ENCODE results near the gene SLC34A3. TPM values are rescaled to one million over a fixed set of nuclear protein-coding genes. Genes with fewer than 3 reads are reported as not detected.

Gene SLC34A3
- total RNA-seq, 4 donors from 2014 or later = not detected

DNA sequence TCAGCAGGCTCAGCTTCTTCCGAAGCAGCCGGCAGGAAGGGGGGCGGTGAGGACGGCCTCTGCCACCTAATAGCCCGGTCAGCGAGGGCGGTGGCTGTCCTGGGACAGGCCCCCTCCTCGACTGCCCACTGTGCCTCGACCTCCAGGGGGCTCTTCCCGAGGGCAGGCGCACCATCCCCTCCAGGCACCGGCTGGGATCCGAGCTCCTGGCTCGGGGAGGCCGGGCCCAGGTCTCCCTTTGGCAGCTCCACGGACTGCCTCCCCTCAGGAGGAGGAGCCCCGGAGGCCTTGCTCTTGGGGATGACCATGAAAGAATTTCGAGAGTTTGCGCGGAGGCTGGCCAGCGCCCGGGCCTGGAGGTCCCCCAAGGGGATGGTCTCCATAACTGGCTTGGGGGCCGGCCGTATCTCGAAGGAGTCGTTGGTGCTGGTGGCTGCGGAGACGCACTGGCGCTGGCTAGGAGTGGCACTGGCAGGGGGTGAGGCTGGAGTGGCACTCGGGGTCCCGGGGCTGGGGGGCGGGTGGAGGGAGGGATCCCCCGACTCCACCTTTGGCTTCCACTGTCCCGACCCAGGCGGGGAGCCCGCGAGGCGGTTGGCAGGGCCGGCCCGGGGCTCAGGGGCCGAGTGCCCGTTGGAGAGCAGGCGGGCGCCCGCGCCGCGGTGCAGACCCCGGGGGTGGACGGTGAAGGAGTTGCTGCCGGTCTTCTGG, 31.1 kb upstream of the SLC34A3 start:
- no peaks in the 10 kb centered on the region for H3K36me3 ChIP-seq
- no peaks in the 10 kb centered on the region for H3K9me3 ChIP-seq
- peak overlapping the region; percentile 82 to 90 (median 88) for H3K27ac ChIP-seq
- in situ Hi-C loops (cut with MboI; ENCODE audit: low pct_ligation_motif_present in 1 of 4, low pct_unique_long_range_greater_than_20kb in 1 of 4, low sequenced_read_pairs in 3 of 4) = loop anchor here in 1 of 4 donors (25.0 kb wide), 1 partner anchor 87 kb away; the partner anchor contains the start of gene DPP7
- H3K27me3 ChIP-seq = no peaks in the 10 kb centered on the region
- H3K4me3 ChIP-seq = peak overlapping the region; percentile 19 to 74 (median 54)
- WGBS, 2 donors (ENCODE audit: low coverage in 1 of 2) = 13% methylated on average over 39 of the region's 51 CpGs; no CpG with 5 or more reads in 1 of the 2 donors
- intact Hi-C loops (cut with DNase I; ENCODE audit: low total_unique reads) = no loop called here
- H3K4me1 ChIP-seq = peaks cover 32 to 86% (median 74%) of the 10 kb centered on the region in 4 donors
- no peak for DNase-seq
- TF ChIP-seq POLR2A (IDR thresholded peaks at IDR 0.05) (no peak), EP300 (IDR thresholded peaks at IDR 0.05; ENCODE audit: low read depth) (no peak), POLR2AphosphoS5 (IDR thresholded peaks at IDR 0.05) (no peak)
- TF ChIP-seq, protein P1, sequence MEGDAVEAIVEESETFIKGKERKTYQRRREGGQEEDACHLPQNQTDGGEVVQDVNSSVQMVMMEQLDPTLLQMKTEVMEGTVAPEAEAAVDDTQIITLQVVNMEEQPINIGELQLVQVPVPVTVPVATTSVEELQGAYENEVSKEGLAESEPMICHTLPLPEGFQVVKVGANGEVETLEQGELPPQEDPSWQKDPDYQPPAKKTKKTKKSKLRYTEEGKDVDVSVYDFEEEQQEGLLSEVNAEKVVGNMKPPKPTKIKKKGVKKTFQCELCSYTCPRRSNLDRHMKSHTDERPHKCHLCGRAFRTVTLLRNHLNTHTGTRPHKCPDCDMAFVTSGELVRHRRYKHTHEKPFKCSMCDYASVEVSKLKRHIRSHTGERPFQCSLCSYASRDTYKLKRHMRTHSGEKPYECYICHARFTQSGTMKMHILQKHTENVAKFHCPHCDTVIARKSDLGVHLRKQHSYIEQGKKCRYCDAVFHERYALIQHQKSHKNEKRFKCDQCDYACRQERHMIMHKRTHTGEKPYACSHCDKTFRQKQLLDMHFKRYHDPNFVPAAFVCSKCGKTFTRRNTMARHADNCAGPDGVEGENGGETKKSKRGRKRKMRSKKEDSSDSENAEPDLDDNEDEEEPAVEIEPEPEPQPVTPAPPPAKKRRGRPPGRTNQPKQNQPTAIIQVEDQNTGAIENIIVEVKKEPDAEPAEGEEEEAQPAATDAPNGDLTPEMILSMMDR (IDR thresholded peaks at IDR 0.05) = no peak

DNA sequence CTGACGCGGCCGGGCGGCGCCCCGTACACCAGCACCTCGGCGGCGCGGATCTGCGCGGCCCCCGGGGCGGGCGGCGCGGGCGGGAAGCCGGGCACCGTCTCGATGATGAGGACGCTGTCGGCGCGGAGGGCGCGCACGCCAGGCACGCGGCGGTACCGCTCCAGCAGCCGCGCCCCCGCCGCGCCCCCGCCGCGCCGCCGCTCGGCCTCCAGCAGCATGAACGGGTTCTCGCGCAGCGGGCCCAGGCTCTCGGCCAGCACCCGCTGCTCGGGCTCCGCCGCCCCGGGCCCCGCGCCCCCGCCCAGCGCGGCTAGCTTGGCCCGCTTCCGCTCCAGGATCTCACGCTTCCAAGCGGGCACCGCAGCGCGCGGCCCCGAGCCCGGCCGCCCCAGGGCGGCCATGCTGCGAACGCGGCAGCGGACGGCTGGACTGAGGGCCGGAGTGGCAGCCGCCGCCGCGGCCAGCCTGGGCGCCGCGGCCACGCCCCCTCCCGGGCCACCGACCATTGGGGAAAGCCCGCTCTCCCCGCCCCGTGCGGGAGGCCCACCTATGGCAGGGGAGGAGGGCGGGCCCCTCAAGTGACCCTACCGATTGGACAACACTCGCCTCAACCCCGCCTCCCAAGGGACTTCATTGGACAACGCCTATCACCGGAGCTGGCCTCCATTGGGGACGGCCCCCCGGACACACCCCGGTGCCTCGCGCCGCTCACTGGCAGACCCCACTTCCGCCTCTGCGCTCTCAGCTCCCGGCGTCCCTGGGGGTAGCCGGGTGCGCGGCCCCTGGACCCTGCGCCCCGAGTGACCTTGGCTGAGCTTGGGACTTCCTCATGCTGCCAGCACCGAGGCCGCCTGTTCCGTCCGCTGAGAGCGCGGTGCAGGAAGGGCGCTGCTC, 30.1 kb upstream of the SLC34A3 start, which contains the start of gene TPRN:
TSS of gene TPRN (minus strand) at position 431 of the 894 bp plus-strand sequence. CDS start at position 401, 30 bp downstream.
- peak within 1 kb of the TSS; percentile 89 to 92 (median 90) for H3K27ac ChIP-seq
- intact Hi-C loops (cut with DNase I; ENCODE audit: low total_unique reads) (no loop called here), in situ Hi-C loops (cut with MboI; ENCODE audit: low pct_ligation_motif_present in 1 of 4, low pct_unique_long_range_greater_than_20kb in 1 of 4, low sequenced_read_pairs in 3 of 4) (loop anchor here in 1 of 4 donors (25.0 kb wide), 1 partner anchor 88 kb away; the partner anchor contains the start of gene DPP7)
- no peaks in the 10 kb centered on the region for H3K9me3 ChIP-seq
- WGBS, 2 donors (ENCODE audit: low coverage in 1 of 2) = 2% methylated on average over 18 of the region's 118 CpGs; no CpG with 5 or more reads in 1 of the 2 donors
- peaks cover 34 to 80% (median 71%) of the 10 kb centered on the region in 4 donors for H3K4me1 ChIP-seq
- peak; percentile 100 for DNase-seq
- peak within 1 kb of the TSS; percentile 55 to 74 (median 67) for H3K4me3 ChIP-seq
- TF ChIP-seq EP300 (IDR thresholded peaks at IDR 0.05; ENCODE audit: low read depth) (no peak), POLR2A (IDR thresholded peaks at IDR 0.05) (peak; percentile 88), POLR2AphosphoS5 (IDR thresholded peaks at IDR 0.05) (peak; percentile 76 to 90 (median 79))
- TF ChIP-seq, protein P1 (IDR thresholded peaks at IDR 0.05) = no peak
- H3K36me3 ChIP-seq = no peaks in the 10 kb centered on the region
- H3K27me3 ChIP-seq = no peaks in the 10 kb centered on the region

DNA sequence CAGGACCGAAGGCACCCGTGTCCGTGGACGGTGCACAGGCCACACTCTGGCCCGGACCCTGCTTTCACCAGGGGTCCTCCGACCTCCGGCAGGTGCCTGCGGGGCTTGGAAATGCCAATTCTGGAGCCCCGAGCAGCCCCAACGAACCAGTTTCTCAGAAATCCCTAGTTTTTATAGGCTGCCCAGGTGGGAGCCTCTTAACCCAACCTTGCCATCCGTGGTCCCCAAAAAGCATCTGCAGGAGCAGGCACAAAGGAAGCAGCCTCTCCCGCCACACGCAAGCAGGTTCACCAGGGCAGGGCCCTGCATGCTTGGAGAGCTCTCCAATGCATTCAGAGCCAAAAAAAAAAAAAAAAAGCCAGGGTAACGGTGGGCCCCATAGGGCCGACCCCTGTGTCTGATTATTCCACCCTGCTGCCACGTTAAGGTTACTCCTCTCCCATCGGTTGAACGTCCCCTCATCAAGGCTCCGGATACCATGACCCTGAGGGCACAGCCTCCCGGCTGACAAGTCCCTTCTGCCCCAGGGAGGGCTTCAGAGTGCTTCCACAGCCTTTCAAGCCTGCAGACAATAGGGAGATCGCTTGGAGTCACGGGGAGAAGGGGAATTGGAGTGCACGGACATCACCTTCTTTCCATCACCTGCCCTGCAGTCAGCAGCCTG, 29.4 kb upstream of the SLC34A3 start:
- H3K4me3 ChIP-seq = peak overlapping the region; percentile 55 to 74 (median 67)
- peak overlapping the region; percentile 88 to 92 (median 90) for H3K27ac ChIP-seq
- H3K9me3 ChIP-seq = no peaks in the 10 kb centered on the region
- in situ Hi-C loops (cut with MboI; ENCODE audit: low pct_ligation_motif_present in 1 of 4, low pct_unique_long_range_greater_than_20kb in 1 of 4, low sequenced_read_pairs in 3 of 4) = loop anchor here in 1 of 4 donors (25.0 kb wide), 1 partner anchor 89 kb away; the partner anchor contains the start of gene DPP7
- no peaks in the 10 kb centered on the region for H3K36me3 ChIP-seq
- no peak for DNase-seq
- no peaks in the 10 kb centered on the region for H3K27me3 ChIP-seq
- TF ChIP-seq POLR2AphosphoS5 (IDR thresholded peaks at IDR 0.05) (no peak), EP300 (IDR thresholded peaks at IDR 0.05; ENCODE audit: low read depth) (no peak), POLR2A (IDR thresholded peaks at IDR 0.05) (no peak)
- TF ChIP-seq, protein P1 (IDR thresholded peaks at IDR 0.05) = no peak
- 19% methylated on average over 16 of the region's 23 CpGs; no CpG with 5 or more reads in 1 of the 2 donors for WGBS, 2 donors (ENCODE audit: low coverage in 1 of 2)
- intact Hi-C loops (cut with DNase I; ENCODE audit: low total_unique reads) = no loop called here
- H3K4me1 ChIP-seq = peaks cover 39 to 78% (median 71%) of the 10 kb centered on the region in 4 donors
